DMS79 treated with DMSO at 0.1 percent for 48 hours (cell line): ENCODE data around the gene TPX2.

Experiments
- DNase-seq: peaks from one replicate; lab custom pipeline; 2025; lab: John Stamatoyannopoulos, UW

The TPX2 gene

GRCh38 chr20:31848088-31848999, 109.3 kb downstream of the TPX2 start:
- DNase-seq = no peak

GRCh38 chr20:31849306-31849930, 110.3 kb downstream of the TPX2 start:
- DNase-seq = peak; percentile 76
